ENCODE measurements around the gene VAC14. TPM values are rescaled to one million over a fixed set of nuclear protein-coding genes. Genes with fewer than 3 reads are reported as not detected.

VAC14 gene
- polyA plus RNA-seq, 1 donor from 2014 or later = 8.6 TPM

DNA sequence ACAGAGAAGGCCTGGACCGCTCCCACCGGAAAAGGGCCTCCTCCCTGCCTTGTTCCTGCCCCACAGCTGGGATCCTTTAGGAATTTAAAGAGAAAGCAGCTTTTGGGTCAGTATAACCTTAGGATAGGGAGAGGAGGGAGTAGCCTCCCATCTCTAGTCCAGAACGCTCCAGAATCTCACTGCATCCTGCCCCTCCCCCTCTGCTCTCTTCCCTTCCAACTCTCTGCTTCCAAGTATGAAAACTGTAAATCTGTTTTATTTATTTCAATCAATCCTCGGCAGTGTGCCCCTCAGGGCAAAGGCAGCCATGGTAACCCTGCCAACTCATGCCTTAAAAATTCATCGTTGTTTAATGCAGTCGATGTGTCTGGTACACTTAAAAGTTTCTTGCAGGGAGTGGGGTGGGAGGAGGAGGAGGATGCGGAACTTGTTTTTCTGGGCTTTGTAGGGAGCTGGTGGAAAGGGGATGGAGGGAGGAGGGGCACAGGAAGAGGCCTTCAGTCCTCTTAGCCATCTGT, 94.0 kb downstream of the VAC14 start:
- Histone ChIP-seq H3K4me2 (ENCODE audit: low read length) (no peak overlapping the region), H3K9me2 (ENCODE audit: insufficient read depth, low read length) (no peaks in the 10 kb centered on the region), H3K27ac (ENCODE audit: low read length) (no peak overlapping the region), H3K9ac (ENCODE audit: low read length) (no peak overlapping the region), H3K4me3 (ENCODE audit: low read length) (no peak overlapping the region), H3F3A (ENCODE audit: insufficient read depth, low read length, poor library complexity, severe bottlenecking) (no peaks in the 10 kb centered on the region), H4K20me1 (ENCODE audit: insufficient read depth) (no peaks in the 10 kb centered on the region), H2AFZ (ENCODE audit: low read depth, low read length) (no peak overlapping the region), H3K9me3 (ENCODE audit: low read length) (no peaks in the 10 kb centered on the region), H3K36me3 (ENCODE audit: insufficient read depth, low read length) (no peaks in the 10 kb centered on the region), H3K27me3 (ENCODE audit: insufficient read depth, low read depth, low read length) (no peaks in the 10 kb centered on the region), H3K79me2 (replicated peaks; ENCODE audit: insufficient read depth, low read length) (no peaks in the 10 kb centered on the region)
- TF ChIP-seq CTCF (IDR thresholded peaks at IDR 0.05; ENCODE audit: poor library complexity, severe bottlenecking) = no peak
- TF ChIP-seq POLR2AphosphoS5 (IDR thresholded peaks at IDR 0.05) = no peak
- TF ChIP-seq TAF1 (IDR thresholded peaks at IDR 0.05; ENCODE audit: low read depth) = no peak
- no peak for TF ChIP-seq MXI1 (conservative IDR thresholded peaks at IDR 0.05; ENCODE audit: poor library complexity, severe bottlenecking)
- TF ChIP-seq RAD21 (conservative IDR thresholded peaks at IDR 0.05) = no peak
- TF ChIP-seq SMC3 (conservative IDR thresholded peaks at IDR 0.05; ENCODE audit: poor library complexity) = no peak
- TF ChIP-seq EZH2 (IDR thresholded peaks at IDR 0.05; ENCODE audit: borderline replicate concordance, insufficient read depth, low read length, poor library complexity, severe bottlenecking) = no peak
- TF ChIP-seq EP300 (conservative IDR thresholded peaks at IDR 0.05; ENCODE audit: poor library complexity, severe bottlenecking) = no peak

- Histone ChIP-seq H3K4me3 (ENCODE audit: low read length) (no peak overlapping the region), H3K27ac (ENCODE audit: low read length) (no peak overlapping the region)
Observed at GRCh38 chr16:70705056-70705455, 95.9 kb downstream of the VAC14 start.

More at GRCh38 chr16:70705056-70705455, 95.9 kb downstream of the VAC14 start:
- no peak overlapping the region for H3K4me2 ChIP-seq (ENCODE audit: low read length)
- H3K9me2 ChIP-seq (ENCODE audit: insufficient read depth, low read length) = no peaks in the 10 kb centered on the region
- H3K9ac ChIP-seq (ENCODE audit: low read length) = no peak overlapping the region
- H3K27me3 ChIP-seq (ENCODE audit: insufficient read depth, low read depth, low read length) = no peaks in the 10 kb centered on the region
- H3F3A ChIP-seq (ENCODE audit: insufficient read depth, low read length, poor library complexity, severe bottlenecking) = no peaks in the 10 kb centered on the region
- no peaks in the 10 kb centered on the region for H3K79me2 ChIP-seq (replicated peaks; ENCODE audit: insufficient read depth, low read length)
- no peaks in the 10 kb centered on the region for H3K36me3 ChIP-seq (ENCODE audit: insufficient read depth, low read length)
- H4K20me1 ChIP-seq (ENCODE audit: insufficient read depth) = no peaks in the 10 kb centered on the region
- no peaks in the 10 kb centered on the region for H3K9me3 ChIP-seq (ENCODE audit: low read length)
- H2AFZ ChIP-seq (ENCODE audit: low read depth, low read length) = no peak overlapping the region
- TF ChIP-seq TAF1 (IDR thresholded peaks at IDR 0.05; ENCODE audit: low read depth) (no peak), SMC3 (conservative IDR thresholded peaks at IDR 0.05; ENCODE audit: poor library complexity) (no peak), EP300 (conservative IDR thresholded peaks at IDR 0.05; ENCODE audit: poor library complexity, severe bottlenecking) (no peak), EZH2 (IDR thresholded peaks at IDR 0.05; ENCODE audit: borderline replicate concordance, insufficient read depth, low read length, poor library complexity, severe bottlenecking) (no peak), RAD21 (conservative IDR thresholded peaks at IDR 0.05) (no peak), MXI1 (conservative IDR thresholded peaks at IDR 0.05; ENCODE audit: poor library complexity, severe bottlenecking) (no peak), POLR2AphosphoS5 (IDR thresholded peaks at IDR 0.05) (no peak), REST (IDR thresholded peaks at IDR 0.05; ENCODE audit: borderline replicate concordance) (no peak), CTCF (IDR thresholded peaks at IDR 0.05; ENCODE audit: poor library complexity, severe bottlenecking) (no peak)
